SK-N-SH (cell line): ENCODE measurements around the gene MS4A10. TPM values are rescaled to one million over a fixed set of nuclear protein-coding genes. Genes with fewer than 3 reads are reported as not detected.

Experiments used
- CTCF ChIA-PET: fragments of 300-600, 350-600 bp; formaldehyde crosslinking; extraction: SDS; loops from one replicate; lab custom pipeline; 2021; lab: Yijun Ruan, JAX
- POLR2A ChIA-PET: fragments of 350-600 bp; sonication (Branson Sonifier 250); formaldehyde crosslinking; extraction: SDS; loops from one replicate; lab custom pipeline; 2020; ENCODE audit warnings: antibody characterized with exemption, inconsistent platforms; lab: Yijun Ruan, JAX
- DNase-seq: peaks from one replicate; pipeline ENCODE4 v3.0.0; 2012
- H2AFZ ChIP-seq: fragments of 200-600 bp; sonication (generic); 2 replicates; pipeline ENCODE4 v1.8.1; 2016; ENCODE audit warnings: antibody characterized with exemption, mild to moderate bottlenecking, low read depth
- H3F3A ChIP-seq: fragments of 200-600 bp; sonication (generic); replicated peaks from 2 replicates; pipeline ENCODE3; 2016; ENCODE audit warnings: antibody characterized with exemption, mild to moderate bottlenecking; ENCODE audit not compliant: insufficient read depth
- H3K27ac ChIP-seq, 2 experiments: fragments of 200-500 bp in 1 of 2; fragments of 200-600 bp in 1 of 2; sonication (Bioruptor generic) in 1 of 2; sonication (generic), shearing (Covaris generic) in 1 of 2; 2 replicates each; pipeline versions ENCODE4 v1.5.1 to v1.6.1; 2014 to 2016; ENCODE audit warnings: low read depth in 2 of 2, inconsistent platforms in 1 of 2, low read length in 1 of 2, mild to moderate bottlenecking in 1 of 2, mixed read lengths in 1 of 2
- H3K27me3 ChIP-seq: fragments of 200-600 bp; sonication (generic), shearing (Covaris generic); 2 replicates; pipeline ENCODE4 v1.6.1; 2016; ENCODE audit warnings: mixed run types; ENCODE audit not compliant: insufficient read depth
- H3K36me3 ChIP-seq, 2 experiments: fragments of 200-500 bp in 1 of 2; fragments of 200-600 bp in 1 of 2; sonication (Bioruptor generic) in 1 of 2; sonication (generic) in 1 of 2; replicated peaks in 1 of 2; 2 replicates each; pipeline versions ENCODE3 to v1.5.1; 2014 to 2016; ENCODE audit warnings: low read length in 1 of 2, mild to moderate bottlenecking in 1 of 2; ENCODE audit not compliant: insufficient read depth in 2 of 2, control insufficient read depth in 1 of 2
- H3K4me1 ChIP-seq, 2 experiments: fragments of 200-500 bp in 1 of 2; fragments of 200-600 bp in 1 of 2; sonication (Bioruptor generic) in 1 of 2; sonication (generic), shearing (Covaris generic) in 1 of 2; 2 replicates each; pipeline versions ENCODE4 v1.5.1 to v1.6.1; 2014 to 2016; ENCODE audit warnings: low read depth in 1 of 2, low read length in 1 of 2, mixed run types in 1 of 2; ENCODE audit not compliant: insufficient read depth in 2 of 2, control insufficient read depth in 1 of 2
- H3K4me2 ChIP-seq: fragments of 200-600 bp; sonication (generic), shearing (Covaris generic); 2 replicates; pipeline ENCODE4 v1.6.1; 2017; ENCODE audit warnings: mixed run types
- H3K4me3 ChIP-seq, 2 experiments: fragments of 200-500 bp in 1 of 2; fragments of 200-600 bp in 1 of 2; sonication (Bioruptor generic) in 1 of 2; sonication (generic), shearing (Covaris generic) in 1 of 2; 2 replicates each; pipeline versions ENCODE4 v1.5.1 to v1.8.1; 2014 to 2016; ENCODE audit warnings: low read depth in 2 of 2, inconsistent platforms in 1 of 2, low read length in 1 of 2, mild to moderate bottlenecking in 1 of 2, mixed read lengths in 1 of 2, moderate library complexity in 1 of 2
- H3K79me2 ChIP-seq: fragments of 200-600 bp; sonication (generic); 2 replicates; pipeline ENCODE4 v1.8.1; 2017; ENCODE audit warnings: mild to moderate bottlenecking; ENCODE audit not compliant: insufficient read depth
- H3K9ac ChIP-seq: fragments of 200-600 bp; sonication (generic); 2 replicates; pipeline ENCODE4 v1.6.1; 2017; ENCODE audit warnings: mixed run types
- H3K9me2 ChIP-seq: fragments of 200-600 bp; sonication (generic); 2 replicates; pipeline ENCODE4 v1.6.1; 2017; ENCODE audit warnings: mixed run types
- H3K9me3 ChIP-seq: fragments of 200-600 bp; sonication (generic); 2 replicates; pipeline ENCODE4 v1.6.1; 2017; ENCODE audit warnings: mixed run types, mild to moderate bottlenecking, moderate library complexity
- H4K20me1 ChIP-seq: fragments of 200-600 bp; sonication (generic); 2 replicates; pipeline ENCODE4 v1.6.1; 2017; ENCODE audit warnings: mild to moderate bottlenecking, mixed run types; ENCODE audit not compliant: insufficient read depth
- CHD2 ChIP-seq: fragments of 150-350 bp; IDR thresholded peaks from 2 replicates; pipeline ENCODE4 v1.6.1; 2018; ENCODE audit warnings: low read length; ENCODE audit not compliant: partially characterized antibody
- EZH2phosphoT487 ChIP-seq: fragments of 200-600 bp; sonication (generic); IDR thresholded peaks from 2 replicates; pipeline ENCODE4 v1.6.1; 2017; ENCODE audit warnings: low read depth, mixed run types, mild to moderate bottlenecking, antibody characterized with exemption, moderate library complexity, borderline replicate concordance
- GABPA ChIP-seq: IDR thresholded peaks from 2 replicates; pipeline ENCODE4 v1.4.0; 2012; ENCODE audit warnings: low read depth, mild to moderate bottlenecking
- GATA2 ChIP-seq: sonication (generic); formaldehyde crosslinking; IDR thresholded peaks from 2 replicates; pipeline ENCODE4 v1.5.0; 2020; ENCODE audit warnings: mild to moderate bottlenecking, missing genetic modification reagents
- JUND ChIP-seq: IDR thresholded peaks from 2 replicates; pipeline ENCODE4 v1.4.0; 2012
- MXI1 ChIP-seq: IDR thresholded peaks from 2 replicates; pipeline ENCODE4 v1.6.1; 2012; ENCODE audit warnings: mild to moderate bottlenecking, low read depth, low read length, improper control_type of control experiment
- NRF1 ChIP-seq: IDR thresholded peaks from 2 replicates; pipeline ENCODE4 v1.6.1; 2012; ENCODE audit warnings: low read depth, mild to moderate bottlenecking, low read length
- POLR2AphosphoS5 ChIP-seq: IDR thresholded peaks from 2 replicates; pipeline ENCODE4 v1.6.1; 2012; ENCODE audit warnings: low read depth, low read length
- RCOR1 ChIP-seq: fragments of 150-350 bp; IDR thresholded peaks from 2 replicates; pipeline ENCODE4 v1.6.1; 2017; ENCODE audit warnings: antibody characterized with exemption, low read length
- RFX5 ChIP-seq: IDR thresholded peaks from 2 replicates; pipeline ENCODE4 v1.6.1; 2012; ENCODE audit warnings: mild to moderate bottlenecking, improper control_type of control experiment, low read length
- SIN3A ChIP-seq: IDR thresholded peaks from 2 replicates; pipeline ENCODE4 v1.6.1; 2012; ENCODE audit warnings: low read depth, mild to moderate bottlenecking, low read length, moderate library complexity, borderline replicate concordance
- SMC3 ChIP-seq: IDR thresholded peaks from 2 replicates; pipeline ENCODE4 v1.6.1; 2012; ENCODE audit warnings: low read depth, low read length, improper control_type of control experiment
- TAF1 ChIP-seq: IDR thresholded peaks from 2 replicates; pipeline ENCODE4 v1.6.1; 2012; ENCODE audit warnings: low read depth, mild to moderate bottlenecking, low read length, moderate library complexity, borderline replicate concordance
- TCF12 ChIP-seq: IDR thresholded peaks from 2 replicates; pipeline ENCODE4 v1.4.0; 2012
- TEAD4 ChIP-seq: IDR thresholded peaks from 2 replicates; pipeline ENCODE4 v1.4.0; 2012; ENCODE audit warnings: mild to moderate bottlenecking, borderline replicate concordance; ENCODE audit not compliant: insufficient read depth
- WGBS: methylation state at CpG from one replicate; pipeline ENCODE4 v1.1.6; 2017; ENCODE audit warnings: low lambda C conversion rate; 5-methylcytosine and 5-hydroxymethylcytosine counted together
- polyA plus RNA-seq, 3 experiments: library from polyadenylated mRNA; depleted of rRNA; stranded (reverse); fragments of >200 nt; gene quantifications; 2 replicates each; pipeline ENCODE4 v1.2.3, GENCODE V29; 2012
- TF ChIP-seq, protein P1 (sequence below): IDR thresholded peaks from 2 replicates; pipeline ENCODE4 v1.6.1; 2012; ENCODE audit warnings: mild to moderate bottlenecking, low read depth, low read length, moderate library complexity
- TF ChIP-seq, protein P2 (sequence below): IDR thresholded peaks from 2 replicates; pipeline ENCODE4; 2012
- TF ChIP-seq, protein P3 (sequence below): IDR thresholded peaks from 2 replicates; pipeline ENCODE4 v1.4.0; 2012; ENCODE audit warnings: low read depth, borderline replicate concordance
- TF ChIP-seq, protein P4 (sequence below): fragments of 150-350 bp; IDR thresholded peaks from 2 replicates; pipeline ENCODE4 v1.6.1; 2017; ENCODE audit warnings: antibody characterized with exemption, low read length, low read depth, borderline replicate concordance
- TF ChIP-seq, protein P5 (sequence below): fragments of 150-350 bp; IDR thresholded peaks from 2 replicates; pipeline ENCODE4 v1.6.1; 2016; ENCODE audit warnings: mild to moderate bottlenecking, low read depth, low read length

MS4A10 gene
- polyA plus RNA-seq, 1 of the 3 experiments (the other 2 are of a cell fraction), result not detected

DNA sequence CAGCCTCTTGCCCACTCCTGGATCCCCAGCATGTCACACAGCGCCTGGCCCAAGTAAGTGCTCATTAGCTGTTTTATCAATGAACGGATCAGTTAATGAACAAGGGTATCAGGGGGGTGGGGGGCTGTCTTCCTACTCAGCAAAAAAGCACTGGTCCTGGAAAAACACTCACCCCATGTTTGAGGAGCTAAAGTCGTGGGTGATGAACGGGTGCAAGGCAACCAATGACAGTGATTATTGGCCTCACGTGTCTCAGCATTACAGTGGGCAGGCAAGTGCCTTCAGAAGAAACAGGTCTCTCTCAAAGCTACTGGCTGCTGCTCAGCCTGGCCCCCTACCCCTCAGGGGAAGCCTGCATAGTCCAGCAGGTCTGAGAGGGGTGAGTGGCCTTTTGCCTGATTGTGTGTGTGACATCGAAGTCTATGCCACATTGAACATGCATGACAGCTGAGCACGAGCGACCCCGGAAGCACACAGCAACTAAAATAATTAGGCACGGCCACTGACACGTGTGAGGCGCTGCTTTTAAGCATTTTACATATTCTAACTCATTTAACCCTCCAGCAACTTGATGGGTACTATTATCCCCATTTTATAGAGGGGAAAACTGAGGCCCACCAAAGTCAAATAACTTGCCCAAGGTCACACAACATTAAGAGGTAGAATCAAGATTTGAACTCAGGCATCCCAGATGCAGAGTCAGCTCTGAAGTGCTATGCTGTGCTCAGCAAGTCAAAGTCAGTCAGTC lies 2.6 kb upstream of the MS4A10 start:
- Histone ChIP-seq H3K4me1 (no peaks in the 10 kb centered on the region), H3K27ac (no peak overlapping the region), H3K9me2 (no peaks in the 10 kb centered on the region), H2AFZ (no peak overlapping the region), H4K20me1 (no peaks in the 10 kb centered on the region), H3K36me3 (no peaks in the 10 kb centered on the region), H3K27me3 (no peaks in the 10 kb centered on the region), H3K4me2 (no peak overlapping the region), H3K4me3 (no peak overlapping the region), H3K9ac (no peak overlapping the region), H3K9me3 (no peaks in the 10 kb centered on the region), H3K79me2 (no peaks in the 10 kb centered on the region), H3F3A (no peaks in the 10 kb centered on the region)
- no peak for DNase-seq
- TF ChIP-seq MXI1, result no peak
- no peak for TF ChIP-seq TCF12
- TF ChIP-seq EZH2phosphoT487, result no peak
- TF ChIP-seq TEAD4, result no peak
- no peak for TF ChIP-seq GABPA
- ChIA-PET CTCF (interaction anchor here (0.9 to 1.9 kb wide), 2 partner anchors 19 to 105 kb away, joined by 3 to 8 read pairs; no protein-coding TSS in a partner anchor), POLR2A (no interaction called here)
- WGBS, result 19% methylated on average over 12 of the region's 12 CpGs

DNA sequence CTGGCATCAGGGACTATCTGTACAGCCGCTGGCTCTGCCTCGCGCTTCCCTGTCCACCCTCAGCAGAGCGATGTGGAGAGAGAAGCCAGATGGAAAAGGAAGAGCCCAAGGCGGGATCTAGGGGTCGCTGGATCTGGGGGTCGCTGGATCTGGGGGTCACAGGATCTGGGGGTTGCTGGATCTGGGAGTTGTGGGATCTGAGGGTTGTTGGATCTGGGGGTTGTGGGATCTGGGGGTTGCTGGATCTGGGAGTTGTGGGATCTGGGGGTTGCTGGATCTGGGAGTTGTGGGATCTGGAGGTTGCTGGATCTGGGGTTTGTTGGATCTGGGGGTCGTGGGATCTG lies 2.0 kb upstream of the MS4A10 start:
- Histone ChIP-seq H3K9ac (no peak overlapping the region), H3K4me1 (no peaks in the 10 kb centered on the region), H2AFZ (no peak overlapping the region), H3F3A (no peaks in the 10 kb centered on the region), H3K9me2 (no peaks in the 10 kb centered on the region), H3K27ac (no peak overlapping the region), H3K79me2 (no peaks in the 10 kb centered on the region), H3K27me3 (no peaks in the 10 kb centered on the region), H3K36me3 (no peaks in the 10 kb centered on the region), H3K4me2 (no peak overlapping the region), H4K20me1 (no peaks in the 10 kb centered on the region), H3K9me3 (no peaks in the 10 kb centered on the region), H3K4me3 (no peak overlapping the region)
- POLR2A ChIA-PET, result no interaction called here
- DNase-seq, result no peak
- CTCF ChIA-PET, result interaction anchor here (1.9 kb wide), 1 partner anchor 20 kb away, joined by 8 read pairs; no protein-coding TSS in a partner anchor
- WGBS, result 88% methylated on average over 8 of the region's 8 CpGs
- TF ChIP-seq SMC3, result no peak
- TF ChIP-seq GATA2 (CRISPR knock-in tag), result no peak
- no peak for TF ChIP-seq TAF1
- TF ChIP-seq, protein P1, sequence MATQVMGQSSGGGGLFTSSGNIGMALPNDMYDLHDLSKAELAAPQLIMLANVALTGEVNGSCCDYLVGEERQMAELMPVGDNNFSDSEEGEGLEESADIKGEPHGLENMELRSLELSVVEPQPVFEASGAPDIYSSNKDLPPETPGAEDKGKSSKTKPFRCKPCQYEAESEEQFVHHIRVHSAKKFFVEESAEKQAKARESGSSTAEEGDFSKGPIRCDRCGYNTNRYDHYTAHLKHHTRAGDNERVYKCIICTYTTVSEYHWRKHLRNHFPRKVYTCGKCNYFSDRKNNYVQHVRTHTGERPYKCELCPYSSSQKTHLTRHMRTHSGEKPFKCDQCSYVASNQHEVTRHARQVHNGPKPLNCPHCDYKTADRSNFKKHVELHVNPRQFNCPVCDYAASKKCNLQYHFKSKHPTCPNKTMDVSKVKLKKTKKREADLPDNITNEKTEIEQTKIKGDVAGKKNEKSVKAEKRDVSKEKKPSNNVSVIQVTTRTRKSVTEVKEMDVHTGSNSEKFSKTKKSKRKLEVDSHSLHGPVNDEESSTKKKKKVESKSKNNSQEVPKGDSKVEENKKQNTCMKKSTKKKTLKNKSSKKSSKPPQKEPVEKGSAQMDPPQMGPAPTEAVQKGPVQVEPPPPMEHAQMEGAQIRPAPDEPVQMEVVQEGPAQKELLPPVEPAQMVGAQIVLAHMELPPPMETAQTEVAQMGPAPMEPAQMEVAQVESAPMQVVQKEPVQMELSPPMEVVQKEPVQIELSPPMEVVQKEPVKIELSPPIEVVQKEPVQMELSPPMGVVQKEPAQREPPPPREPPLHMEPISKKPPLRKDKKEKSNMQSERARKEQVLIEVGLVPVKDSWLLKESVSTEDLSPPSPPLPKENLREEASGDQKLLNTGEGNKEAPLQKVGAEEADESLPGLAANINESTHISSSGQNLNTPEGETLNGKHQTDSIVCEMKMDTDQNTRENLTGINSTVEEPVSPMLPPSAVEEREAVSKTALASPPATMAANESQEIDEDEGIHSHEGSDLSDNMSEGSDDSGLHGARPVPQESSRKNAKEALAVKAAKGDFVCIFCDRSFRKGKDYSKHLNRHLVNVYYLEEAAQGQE, result no peak
- TF ChIP-seq, protein P2, sequence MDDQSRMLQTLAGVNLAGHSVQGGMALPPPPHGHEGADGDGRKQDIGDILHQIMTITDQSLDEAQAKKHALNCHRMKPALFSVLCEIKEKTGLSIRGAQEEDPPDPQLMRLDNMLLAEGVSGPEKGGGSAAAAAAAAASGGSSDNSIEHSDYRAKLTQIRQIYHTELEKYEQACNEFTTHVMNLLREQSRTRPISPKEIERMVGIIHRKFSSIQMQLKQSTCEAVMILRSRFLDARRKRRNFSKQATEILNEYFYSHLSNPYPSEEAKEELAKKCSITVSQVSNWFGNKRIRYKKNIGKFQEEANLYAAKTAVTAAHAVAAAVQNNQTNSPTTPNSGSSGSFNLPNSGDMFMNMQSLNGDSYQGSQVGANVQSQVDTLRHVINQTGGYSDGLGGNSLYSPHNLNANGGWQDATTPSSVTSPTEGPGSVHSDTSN, result no peak
- TF ChIP-seq CHD2, result no peak
- TF ChIP-seq, protein P3, sequence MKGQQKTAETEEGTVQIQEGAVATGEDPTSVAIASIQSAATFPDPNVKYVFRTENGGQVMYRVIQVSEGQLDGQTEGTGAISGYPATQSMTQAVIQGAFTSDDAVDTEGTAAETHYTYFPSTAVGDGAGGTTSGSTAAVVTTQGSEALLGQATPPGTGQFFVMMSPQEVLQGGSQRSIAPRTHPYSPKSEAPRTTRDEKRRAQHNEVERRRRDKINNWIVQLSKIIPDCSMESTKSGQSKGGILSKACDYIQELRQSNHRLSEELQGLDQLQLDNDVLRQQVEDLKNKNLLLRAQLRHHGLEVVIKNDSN, result no peak
- no peak for TF ChIP-seq NRF1
- no peak for TF ChIP-seq EZH2phosphoT487
- no peak for TF ChIP-seq TCF12
- TF ChIP-seq RFX5, result no peak
- TF ChIP-seq POLR2AphosphoS5, result no peak
- TF ChIP-seq, protein P4, sequence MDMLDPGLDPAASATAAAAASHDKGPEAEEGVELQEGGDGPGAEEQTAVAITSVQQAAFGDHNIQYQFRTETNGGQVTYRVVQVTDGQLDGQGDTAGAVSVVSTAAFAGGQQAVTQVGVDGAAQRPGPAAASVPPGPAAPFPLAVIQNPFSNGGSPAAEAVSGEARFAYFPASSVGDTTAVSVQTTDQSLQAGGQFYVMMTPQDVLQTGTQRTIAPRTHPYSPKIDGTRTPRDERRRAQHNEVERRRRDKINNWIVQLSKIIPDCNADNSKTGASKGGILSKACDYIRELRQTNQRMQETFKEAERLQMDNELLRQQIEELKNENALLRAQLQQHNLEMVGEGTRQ, result no peak
- no peak for TF ChIP-seq SIN3A
- TF ChIP-seq, protein P5, sequence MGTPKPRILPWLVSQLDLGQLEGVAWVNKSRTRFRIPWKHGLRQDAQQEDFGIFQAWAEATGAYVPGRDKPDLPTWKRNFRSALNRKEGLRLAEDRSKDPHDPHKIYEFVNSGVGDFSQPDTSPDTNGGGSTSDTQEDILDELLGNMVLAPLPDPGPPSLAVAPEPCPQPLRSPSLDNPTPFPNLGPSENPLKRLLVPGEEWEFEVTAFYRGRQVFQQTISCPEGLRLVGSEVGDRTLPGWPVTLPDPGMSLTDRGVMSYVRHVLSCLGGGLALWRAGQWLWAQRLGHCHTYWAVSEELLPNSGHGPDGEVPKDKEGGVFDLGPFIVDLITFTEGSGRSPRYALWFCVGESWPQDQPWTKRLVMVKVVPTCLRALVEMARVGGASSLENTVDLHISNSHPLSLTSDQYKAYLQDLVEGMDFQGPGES, result no peak
- no peak for TF ChIP-seq MXI1
- TF ChIP-seq JUND, result no peak
- TF ChIP-seq RCOR1, result no peak
